Measurements from ENCODE around the gene ATAD3A.
"Not testable (repeated sequence)": the region's sequence is repeated elsewhere in the genome, so short reads cannot be mapped to it uniquely, and the experiment has no call there.

The ATAD3A gene

GRCh38 chr1:1510912-1511532, 940 bp upstream of the ATAD3A start:
- in situ Hi-C loops (cut with HindIII; ENCODE audit: low sequenced_read_pairs) = no loop called here
- peak overlapping the region; percentile 88 for H3K4me3 ChIP-seq (ENCODE audit: low read depth, low read length)
- no peak for TF ChIP-seq CTCF (IDR thresholded peaks at IDR 0.05; ENCODE audit: low read depth, low read length, missing control alignments)
- no peak for DNase-seq (ENCODE audit: low read depth)

DNA sequence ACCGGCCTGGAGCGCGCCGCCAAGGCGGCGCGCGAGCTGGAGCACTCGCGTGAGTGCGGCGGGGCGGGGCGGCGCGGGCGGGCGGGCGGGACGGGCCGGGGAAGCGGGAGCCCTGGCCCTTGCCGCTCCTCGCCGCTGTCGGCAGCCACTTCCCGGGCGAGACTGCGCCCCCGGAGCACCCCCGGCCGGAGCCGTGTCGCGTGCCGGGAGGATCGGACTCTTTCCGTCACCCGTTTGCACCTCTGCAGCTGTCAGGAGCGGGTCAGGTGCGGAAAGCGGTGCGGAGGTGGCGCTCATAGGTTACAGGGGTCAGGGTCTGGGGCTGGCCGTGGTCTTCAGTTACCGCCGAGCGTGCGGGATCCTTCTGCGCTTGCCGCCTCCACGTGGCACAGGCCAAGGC, 463 bp downstream of the ATAD3A start:
- peak overlapping the region; percentile 88 for H3K4me3 ChIP-seq (ENCODE audit: low read depth, low read length)
- in situ Hi-C loops (cut with HindIII; ENCODE audit: low sequenced_read_pairs); DNase-seq (ENCODE audit: low read depth): not testable (repeated sequence)

GRCh38 chr1:1513675-1514074, 1.7 kb downstream of the ATAD3A start:
- in situ Hi-C loops (cut with HindIII; ENCODE audit: low sequenced_read_pairs); H3K4me3 ChIP-seq (ENCODE audit: low read depth, low read length); DNase-seq (ENCODE audit: low read depth): not testable (repeated sequence)

GRCh38 chr1:1514376-1514775, 2.4 kb downstream of the ATAD3A start:
- H3K4me3 ChIP-seq (ENCODE audit: low read depth, low read length); DNase-seq (ENCODE audit: low read depth); in situ Hi-C loops (cut with HindIII; ENCODE audit: low sequenced_read_pairs): not testable (repeated sequence)

DNA sequence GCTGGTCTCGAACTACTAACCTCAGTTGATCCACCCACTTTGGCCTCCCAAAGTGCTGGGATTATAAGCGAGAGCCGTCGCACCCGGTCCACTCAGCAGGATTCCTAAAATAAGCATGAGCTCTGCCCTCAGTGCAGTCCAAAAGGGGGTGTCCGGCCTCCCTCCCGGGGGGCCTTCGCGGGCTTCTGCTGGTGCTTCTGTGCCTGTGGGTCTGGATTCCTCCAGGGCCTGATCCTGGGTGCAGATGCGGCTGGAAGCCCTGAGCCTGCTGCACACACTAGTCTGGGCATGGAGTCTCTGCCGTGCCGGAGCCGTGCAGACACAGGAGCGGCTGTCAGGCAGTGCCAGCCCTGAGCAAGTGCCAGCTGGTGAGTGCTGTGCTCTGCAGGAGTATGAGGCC, 5.0 kb downstream of the ATAD3A start:
- DNase-seq (ENCODE audit: low read depth); in situ Hi-C loops (cut with HindIII; ENCODE audit: low sequenced_read_pairs); H3K4me3 ChIP-seq (ENCODE audit: low read depth, low read length): not testable (repeated sequence)

DNA sequence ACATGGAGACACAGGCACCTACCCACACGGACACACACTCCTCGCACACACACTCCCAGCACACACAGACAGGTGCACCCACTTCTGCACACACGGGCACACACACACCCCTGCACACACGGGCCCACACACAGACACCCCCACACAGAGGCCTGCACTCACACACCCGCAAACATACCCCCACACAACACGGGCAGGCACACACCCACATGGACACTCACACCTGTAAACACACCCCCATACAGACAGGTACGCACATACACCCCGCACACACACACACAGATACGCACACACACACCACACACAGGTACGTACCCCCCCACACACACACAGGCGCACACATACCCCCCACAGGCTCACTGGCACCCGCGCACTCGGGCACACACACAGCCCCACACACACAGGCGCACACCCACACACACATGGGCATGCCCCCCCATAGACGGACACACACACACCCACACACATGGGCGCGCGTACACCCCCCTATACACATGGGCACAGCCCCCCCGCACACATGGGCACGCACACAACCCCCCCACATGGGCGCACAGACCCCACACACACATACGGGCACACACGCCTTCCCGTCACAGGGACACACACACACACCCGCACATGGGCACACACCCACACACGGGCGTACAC, 6.1 kb downstream of the ATAD3A start:
- no peak overlapping the region for H3K4me3 ChIP-seq (ENCODE audit: low read depth, low read length)
- no peak for DNase-seq (ENCODE audit: low read depth)
- in situ Hi-C loops (cut with HindIII; ENCODE audit: low sequenced_read_pairs) = no loop called here
- TF ChIP-seq CTCF (IDR thresholded peaks at IDR 0.05; ENCODE audit: low read depth, low read length, missing control alignments) = no peak

DNA sequence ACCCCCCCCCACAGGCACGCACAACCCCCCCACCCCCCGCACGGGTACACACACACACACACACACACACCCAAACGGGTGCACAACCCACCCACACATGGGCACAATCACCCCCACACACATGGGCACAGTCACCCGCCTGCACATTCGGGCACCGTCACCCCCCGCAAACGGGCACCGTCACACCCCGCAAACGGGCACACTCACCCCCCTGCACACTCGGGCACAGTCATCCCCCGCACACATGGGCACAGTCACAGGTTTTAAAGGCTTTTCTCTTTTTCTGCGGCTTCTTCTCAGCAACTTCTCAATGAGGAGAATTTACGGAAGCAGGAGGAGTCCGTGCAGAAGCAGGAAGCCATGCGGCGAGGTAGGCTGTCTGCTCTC, 6.7 kb downstream of the ATAD3A start:
- H3K4me3 ChIP-seq (ENCODE audit: low read depth, low read length); DNase-seq (ENCODE audit: low read depth); in situ Hi-C loops (cut with HindIII; ENCODE audit: low sequenced_read_pairs): not testable (repeated sequence)

- DNase-seq (ENCODE audit: low read depth); H3K4me3 ChIP-seq (ENCODE audit: low read depth, low read length); in situ Hi-C loops (cut with HindIII; ENCODE audit: low sequenced_read_pairs): not testable (repeated sequence)
These were observed 8.0 kb downstream of the ATAD3A start for GRCh38 chr1:1519805-1520505.

GRCh38 chr1:1521331-1521730, 9.4 kb downstream of the ATAD3A start:
- no peak for DNase-seq (ENCODE audit: low read depth)
- no peak for TF ChIP-seq CTCF (IDR thresholded peaks at IDR 0.05; ENCODE audit: low read depth, low read length, missing control alignments)
- in situ Hi-C loops (cut with HindIII; ENCODE audit: low sequenced_read_pairs) = no loop called here
- H3K4me3 ChIP-seq (ENCODE audit: low read depth, low read length) = no peak overlapping the region

DNA sequence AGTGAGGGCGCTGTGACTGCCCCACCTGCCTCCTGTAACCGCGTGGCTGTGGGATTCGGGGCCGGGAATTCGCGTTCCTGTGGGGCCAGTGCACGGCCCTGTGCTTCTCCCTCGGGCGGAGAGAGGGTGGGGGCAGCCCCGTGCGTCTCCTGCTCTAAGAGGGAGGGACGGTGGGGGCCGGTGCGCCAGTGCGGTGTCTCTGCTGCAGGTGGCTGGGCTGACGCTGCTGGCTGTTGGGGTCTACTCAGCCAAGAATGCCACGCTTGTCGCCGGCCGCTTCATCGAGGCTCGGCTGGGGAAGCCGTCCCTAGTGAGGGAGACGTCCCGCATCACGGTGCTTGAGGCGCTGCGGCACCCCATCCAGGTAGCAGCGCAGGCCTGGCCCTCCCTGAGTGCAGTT, 10.6 kb downstream of the ATAD3A start:
- in situ Hi-C loops (cut with HindIII; ENCODE audit: low sequenced_read_pairs); H3K4me3 ChIP-seq (ENCODE audit: low read depth, low read length); DNase-seq (ENCODE audit: low read depth): not testable (repeated sequence)

DNA sequence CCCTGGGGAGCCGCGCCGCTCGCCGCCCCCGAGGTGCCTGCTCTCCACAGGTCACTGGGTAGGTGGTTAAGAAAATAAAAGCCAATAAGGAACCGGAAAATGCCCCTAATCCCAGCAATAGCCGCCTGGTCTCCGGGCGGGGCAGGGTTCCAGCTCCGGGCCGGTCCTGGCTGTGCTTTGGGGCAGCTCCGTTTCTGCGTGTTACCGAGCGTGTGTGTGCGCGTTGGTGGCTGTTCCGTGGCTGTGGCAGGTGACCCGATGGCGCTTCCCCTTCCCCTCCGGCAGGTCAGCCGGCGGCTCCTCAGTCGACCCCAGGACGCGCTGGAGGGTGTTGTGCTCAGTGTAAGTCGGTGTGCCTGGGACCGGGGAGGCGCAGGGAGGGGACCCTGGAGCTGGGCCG, 11.3 kb downstream of the ATAD3A start:
- DNase-seq (ENCODE audit: low read depth); H3K4me3 ChIP-seq (ENCODE audit: low read depth, low read length); in situ Hi-C loops (cut with HindIII; ENCODE audit: low sequenced_read_pairs): not testable (repeated sequence)

DNA sequence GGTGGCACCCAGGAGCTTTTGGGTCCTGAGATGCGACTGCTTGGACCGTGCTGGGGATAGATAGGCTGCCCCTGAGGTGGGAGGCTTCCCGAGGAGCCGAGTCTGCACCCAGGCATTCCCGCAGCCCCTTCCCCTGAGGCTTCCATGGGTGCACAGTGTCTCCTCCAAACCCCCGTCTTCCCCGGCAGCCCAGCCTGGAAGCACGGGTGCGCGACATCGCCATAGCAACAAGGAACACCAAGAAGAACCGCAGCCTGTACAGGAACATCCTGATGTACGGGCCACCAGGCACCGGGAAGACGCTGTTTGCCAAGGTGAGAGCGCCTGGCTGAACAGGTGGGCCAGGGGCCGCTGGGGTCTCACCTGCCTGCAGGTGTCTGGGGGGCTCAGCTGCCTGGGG, 11.7 kb downstream of the ATAD3A start:
- in situ Hi-C loops (cut with HindIII; ENCODE audit: low sequenced_read_pairs); H3K4me3 ChIP-seq (ENCODE audit: low read depth, low read length): not testable (repeated sequence)

GRCh38 chr1:1524750-1525383, 12.9 kb downstream of the ATAD3A start:
- H3K4me3 ChIP-seq (ENCODE audit: low read depth, low read length); DNase-seq (ENCODE audit: low read depth); in situ Hi-C loops (cut with HindIII; ENCODE audit: low sequenced_read_pairs): not testable (repeated sequence)

More for the DNA sequence above, 11.7 kb downstream of the ATAD3A start:
- not testable (repeated sequence) for DNase-seq (ENCODE audit: low read depth)

- DNase-seq (ENCODE audit: low read depth); H3K4me3 ChIP-seq (ENCODE audit: low read depth, low read length); in situ Hi-C loops (cut with HindIII; ENCODE audit: low sequenced_read_pairs): not testable (repeated sequence)
These were observed 14.5 kb downstream of the ATAD3A start for GRCh38 chr1:1526476-1526875.
